Choroid plexus epithelial cell (primary cell): ENCODE results near the gene FOXP4.
A peak's percentile ranks its signal among the peaks of the same experiment; 100 is the strongest.

Experiments
- DNase-seq: peaks from one replicate; pipeline ENCODE4 v3.0.0-alpha.2; 2010; ENCODE audit warnings: low read depth
- H3K4me3 ChIP-seq: 2 replicates; pipeline ENCODE4 v1.5.1; 2011; ENCODE audit warnings: low read depth, mild to moderate bottlenecking, control low read depth, low read length, moderate library complexity
- TF ChIP-seq, protein P1 (sequence below): conservative IDR thresholded peaks from 2 replicates; pipeline ENCODE4 v1.5.1; 2011; ENCODE audit warnings: low read depth, mild to moderate bottlenecking, control low read depth, inconsistent platforms, low read length, moderate library complexity

The FOXP4 gene

DNA sequence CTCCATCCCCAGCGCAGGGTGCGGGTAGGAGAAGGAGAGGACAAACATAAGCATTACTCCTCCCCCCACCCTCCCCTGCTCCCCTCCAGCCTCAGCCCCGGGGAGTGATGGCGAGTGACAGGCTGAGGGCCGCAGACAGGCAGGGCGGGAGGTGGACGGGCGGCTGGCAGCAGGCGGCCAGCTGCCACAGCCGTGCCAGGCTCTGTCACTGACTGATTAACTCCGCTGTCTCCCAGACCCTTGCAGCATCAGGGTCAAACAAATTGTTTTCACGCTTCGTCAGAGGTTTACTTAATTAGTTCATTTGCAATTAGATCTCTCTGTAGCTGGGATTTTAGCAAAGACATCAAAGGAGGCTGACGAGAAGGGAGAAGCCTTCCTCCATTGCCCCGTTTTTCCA, 41.9 kb downstream of the FOXP4 start:
- TF ChIP-seq, protein P1, sequence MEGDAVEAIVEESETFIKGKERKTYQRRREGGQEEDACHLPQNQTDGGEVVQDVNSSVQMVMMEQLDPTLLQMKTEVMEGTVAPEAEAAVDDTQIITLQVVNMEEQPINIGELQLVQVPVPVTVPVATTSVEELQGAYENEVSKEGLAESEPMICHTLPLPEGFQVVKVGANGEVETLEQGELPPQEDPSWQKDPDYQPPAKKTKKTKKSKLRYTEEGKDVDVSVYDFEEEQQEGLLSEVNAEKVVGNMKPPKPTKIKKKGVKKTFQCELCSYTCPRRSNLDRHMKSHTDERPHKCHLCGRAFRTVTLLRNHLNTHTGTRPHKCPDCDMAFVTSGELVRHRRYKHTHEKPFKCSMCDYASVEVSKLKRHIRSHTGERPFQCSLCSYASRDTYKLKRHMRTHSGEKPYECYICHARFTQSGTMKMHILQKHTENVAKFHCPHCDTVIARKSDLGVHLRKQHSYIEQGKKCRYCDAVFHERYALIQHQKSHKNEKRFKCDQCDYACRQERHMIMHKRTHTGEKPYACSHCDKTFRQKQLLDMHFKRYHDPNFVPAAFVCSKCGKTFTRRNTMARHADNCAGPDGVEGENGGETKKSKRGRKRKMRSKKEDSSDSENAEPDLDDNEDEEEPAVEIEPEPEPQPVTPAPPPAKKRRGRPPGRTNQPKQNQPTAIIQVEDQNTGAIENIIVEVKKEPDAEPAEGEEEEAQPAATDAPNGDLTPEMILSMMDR, result no peak
- no peak overlapping the region for H3K4me3 ChIP-seq

DNA sequence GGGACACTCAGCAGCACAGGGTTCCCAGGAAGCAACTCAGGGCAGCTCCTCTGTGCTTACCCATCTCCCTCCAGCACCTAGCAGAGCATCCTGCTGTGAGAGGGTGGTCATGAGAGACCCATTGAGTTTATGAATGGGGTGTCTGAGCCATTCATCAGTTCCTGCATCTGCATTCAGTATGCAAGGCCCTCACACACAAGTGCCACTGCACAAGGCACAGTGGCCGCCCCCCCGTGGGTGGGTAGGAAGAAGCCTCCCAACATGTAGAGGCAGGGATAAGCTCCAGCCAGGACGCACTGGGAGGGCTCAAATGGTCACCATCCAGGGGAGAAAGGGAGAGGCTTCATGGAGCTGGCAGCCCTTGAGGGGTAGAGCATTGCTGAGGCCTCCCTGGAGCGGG, 43.0 kb downstream of the FOXP4 start:
- DNase-seq, result no peak
- H3K4me3 ChIP-seq, result no peak overlapping the region
- TF ChIP-seq, protein P1, result no peak

More for the DNA sequence above, 41.9 kb downstream of the FOXP4 start:
- no peak for DNase-seq

DNA sequence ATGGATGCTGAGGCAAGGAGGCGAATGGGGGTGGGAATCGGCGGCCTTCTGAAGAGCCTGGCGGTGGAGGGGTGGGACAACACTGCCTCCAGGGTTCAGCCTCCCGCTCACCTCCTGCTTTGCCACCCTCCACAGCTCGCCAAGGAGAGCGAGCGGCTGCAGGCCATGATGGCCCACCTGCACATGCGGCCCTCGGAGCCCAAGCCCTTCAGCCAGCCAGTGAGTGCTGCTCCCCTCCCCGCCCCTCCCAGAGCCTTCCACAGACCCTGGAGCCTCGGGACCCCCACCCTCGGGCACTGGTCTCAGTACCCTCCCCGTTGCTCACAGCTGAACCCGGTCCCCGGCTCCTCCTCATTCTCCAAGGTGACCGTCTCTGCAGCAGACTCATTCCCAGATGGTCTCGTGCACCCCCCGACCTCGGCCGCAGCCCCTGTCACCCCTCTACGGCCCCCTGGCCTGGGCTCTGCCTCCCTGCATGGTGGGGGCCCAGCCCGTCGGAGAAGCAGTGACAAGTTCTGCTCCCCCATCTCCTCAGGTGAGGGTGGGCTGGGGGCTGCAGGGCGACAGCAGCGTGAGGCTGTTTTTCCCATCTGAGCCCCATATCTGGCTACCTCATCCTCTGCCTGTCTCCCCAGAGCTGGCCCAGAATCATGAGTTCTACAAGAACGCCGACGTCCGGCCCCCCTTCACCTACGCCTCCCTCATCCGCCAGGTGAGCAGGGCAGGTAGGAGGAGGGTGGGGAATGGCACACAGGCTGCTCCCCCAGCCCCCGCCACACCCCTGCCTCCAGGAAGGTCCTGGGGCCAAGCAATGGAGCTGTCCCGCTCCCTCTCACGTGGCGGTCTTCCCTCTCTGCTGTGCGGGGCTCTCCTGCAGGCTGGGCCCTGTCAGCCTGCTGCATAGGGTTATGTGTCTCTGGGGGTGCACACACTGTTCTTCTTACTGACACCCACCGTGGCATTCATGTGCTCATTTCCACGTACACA, 43.7 kb downstream of the FOXP4 start:
- no peak for DNase-seq
- TF ChIP-seq, protein P1, result no peak
- no peak overlapping the region for H3K4me3 ChIP-seq

DNA sequence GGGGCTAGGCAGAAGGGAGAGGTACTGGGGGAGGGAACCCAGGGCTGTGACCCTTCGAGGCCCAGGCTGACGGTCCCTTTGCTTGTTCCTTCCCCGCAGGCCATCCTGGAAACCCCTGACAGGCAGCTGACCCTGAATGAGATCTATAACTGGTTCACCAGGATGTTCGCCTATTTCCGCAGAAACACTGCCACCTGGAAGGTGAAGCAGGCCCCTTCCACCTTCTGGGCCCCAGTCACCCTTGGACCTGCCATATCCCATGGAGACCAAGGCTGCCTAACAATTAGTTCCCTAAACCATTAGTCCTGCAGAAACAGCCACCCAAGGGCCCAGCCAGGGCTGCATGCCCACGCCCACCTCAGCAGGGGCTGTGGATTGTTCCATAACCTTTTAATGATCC, 44.9 kb downstream of the FOXP4 start:
- TF ChIP-seq, protein P1, result no peak
- H3K4me3 ChIP-seq, result no peak overlapping the region
- no peak for DNase-seq

DNA sequence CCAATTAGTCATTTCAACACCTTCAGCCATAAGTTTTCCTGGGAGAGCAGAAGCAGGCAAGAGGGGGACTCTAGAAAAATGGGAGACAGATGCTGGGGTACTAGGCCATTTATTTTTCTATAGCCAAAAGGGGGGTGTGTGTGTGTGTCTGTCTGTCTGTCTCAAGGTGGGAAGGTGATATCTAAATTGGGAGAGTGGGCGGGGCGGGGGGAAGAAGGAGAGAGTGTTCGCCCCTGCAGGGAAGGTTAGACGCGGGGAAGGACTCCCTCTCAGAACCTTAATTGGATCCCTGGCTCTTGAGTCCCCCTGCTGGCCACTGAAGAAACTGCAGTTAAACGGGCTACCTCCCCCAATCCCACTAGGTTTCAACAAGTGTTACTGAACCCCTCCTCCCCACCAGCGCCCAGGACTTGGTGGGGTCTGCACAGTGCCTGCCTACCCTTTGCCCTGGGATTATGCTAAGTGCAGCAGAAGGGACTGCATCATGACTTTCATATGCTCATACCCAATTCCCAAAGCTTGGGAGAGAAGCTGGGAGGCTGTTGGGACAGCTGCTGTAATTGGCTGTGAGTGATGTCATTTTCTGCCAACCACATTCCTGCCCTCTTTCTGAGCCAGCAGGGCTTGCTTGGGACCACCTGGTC, 45.8 kb downstream of the FOXP4 start:
- no peak overlapping the region for H3K4me3 ChIP-seq
- TF ChIP-seq, protein P1, result peak; percentile 92
- peak; percentile 70 for DNase-seq

DNA sequence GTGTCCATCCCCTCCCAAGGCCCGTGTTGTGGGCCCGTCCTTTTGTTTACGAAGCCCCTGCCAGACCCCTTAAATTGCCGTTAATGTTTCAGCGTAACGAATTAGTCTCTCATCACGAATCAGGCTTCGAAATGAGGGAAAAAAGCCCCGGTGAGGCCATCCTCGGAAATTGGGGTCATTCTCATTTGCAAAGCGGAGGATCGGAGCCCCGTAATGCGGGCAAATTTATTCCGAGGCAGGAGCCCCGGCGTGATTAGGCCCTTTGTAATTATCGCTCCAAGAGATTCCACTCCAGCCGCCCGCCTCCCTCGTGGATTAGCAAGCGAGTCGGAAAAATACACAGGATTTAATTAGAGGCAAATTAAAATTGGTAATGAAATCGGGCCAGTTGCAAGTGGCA, 47.2 kb downstream of the FOXP4 start:
- DNase-seq, result no peak
- no peak overlapping the region for H3K4me3 ChIP-seq
- TF ChIP-seq, protein P1, result no peak

DNA sequence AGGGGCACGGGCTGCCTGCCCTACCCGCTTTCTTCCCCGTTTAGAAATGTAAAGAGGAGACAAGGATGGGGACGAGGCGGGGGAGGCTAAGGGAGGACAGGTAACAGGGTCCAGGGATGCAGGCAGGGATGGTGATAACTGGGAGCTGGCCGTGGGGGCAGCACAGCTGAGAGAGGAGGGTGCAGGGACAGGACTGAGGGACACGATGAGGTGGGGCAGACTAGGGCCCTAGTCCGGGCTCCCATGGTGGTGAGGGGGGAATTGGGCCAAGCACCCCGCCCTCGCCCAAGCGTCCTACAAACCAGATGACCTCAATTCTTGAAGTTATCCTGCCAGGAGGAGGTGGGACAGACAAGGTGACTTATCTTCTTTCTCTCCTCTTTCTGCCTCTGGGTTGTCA, 47.7 kb downstream of the FOXP4 start:
- no peak for DNase-seq
- TF ChIP-seq, protein P1, result no peak
- no peak overlapping the region for H3K4me3 ChIP-seq
